NCI-H2196 (cell line): Measurements from ENCODE around the gene DNLZ.
"Not testable (repeated sequence)": the region's sequence is repeated elsewhere in the genome, so short reads cannot be mapped to it uniquely, and the experiment has no call there.

Source experiments
- DNase-seq: peaks from one replicate; lab custom pipeline; 2025; ENCODE audit not compliant: unreplicated experiment; lab: John Stamatoyannopoulos, UW

The DNLZ gene

DNA sequence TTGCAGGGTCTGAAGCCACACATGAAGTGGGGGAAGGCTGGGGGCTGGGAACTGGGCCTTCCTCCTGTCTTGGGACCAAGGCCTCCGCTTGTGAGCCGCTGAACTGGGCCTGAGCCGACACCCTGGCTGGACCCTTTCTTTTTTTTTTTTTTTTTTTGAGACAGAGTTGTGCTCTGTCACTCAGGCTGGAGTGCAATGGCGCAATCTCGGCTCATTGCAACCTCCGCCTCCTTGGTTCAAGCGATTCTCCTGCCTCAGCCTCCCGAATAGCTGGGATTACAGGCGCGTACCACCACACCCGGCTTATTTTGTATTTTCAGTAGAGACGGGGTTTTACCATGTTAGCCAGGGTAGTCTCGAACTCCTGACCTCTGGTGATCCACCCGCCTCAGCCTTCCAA is 44.3 kb downstream of the DNLZ start:
- DNase-seq: not testable (repeated sequence)

DNA sequence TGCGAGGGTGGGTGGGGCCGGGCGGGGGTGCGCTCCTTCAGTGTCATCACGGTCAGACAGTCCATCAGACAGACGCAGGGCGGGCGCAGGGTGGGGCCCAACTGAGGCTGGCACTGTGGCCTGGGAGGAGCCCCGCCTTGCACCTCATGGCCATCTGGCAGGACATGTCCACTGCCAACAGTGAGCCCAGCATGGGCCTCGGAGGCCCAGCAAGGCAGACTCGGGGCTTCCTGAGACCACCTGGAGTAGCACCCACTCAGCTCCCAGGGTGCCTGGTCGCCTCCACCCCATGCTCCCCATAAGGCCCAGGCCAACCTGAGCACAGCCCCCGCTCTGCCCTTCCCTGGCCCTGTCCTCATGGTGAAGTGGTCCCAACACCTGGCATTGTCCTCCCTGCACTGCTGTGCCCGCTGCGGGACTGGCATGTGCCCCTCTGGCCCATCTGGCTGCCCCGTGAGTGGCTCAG is 44.7 kb downstream of the DNLZ start:
- no peak for DNase-seq

DNA sequence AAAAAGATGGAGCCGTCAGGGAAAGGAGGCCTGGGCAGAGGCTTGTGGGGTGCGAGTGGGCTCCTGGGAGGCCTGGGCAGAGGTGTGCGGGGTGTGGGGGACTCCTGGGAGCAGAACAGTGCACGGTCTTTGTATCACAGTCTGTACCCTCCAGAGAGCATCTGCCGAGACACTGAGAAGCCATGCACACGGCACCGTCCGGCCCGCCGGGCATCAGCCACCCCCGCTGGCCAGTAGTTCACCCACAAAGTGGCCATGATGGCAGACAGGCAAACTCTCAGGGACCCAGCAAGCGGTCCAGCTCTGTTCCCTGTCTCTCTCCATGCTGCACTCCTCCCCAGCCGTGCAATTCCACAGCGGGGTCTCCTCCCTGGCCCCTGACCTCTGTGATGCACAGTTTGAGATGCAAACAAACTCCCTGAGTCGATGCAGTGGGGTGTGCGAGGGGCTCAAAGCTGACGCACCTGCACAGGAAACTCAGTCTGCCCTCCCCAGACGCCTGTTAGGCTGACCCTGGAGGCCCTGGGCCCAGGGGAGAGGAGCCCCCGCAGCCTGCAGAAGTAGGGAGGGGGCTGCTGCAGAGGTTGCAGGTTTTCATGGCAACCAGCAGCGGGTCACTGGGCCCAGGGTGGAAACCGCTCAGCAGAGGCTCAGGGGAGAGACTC is 45.3 kb downstream of the DNLZ start:
- DNase-seq: no peak

DNA sequence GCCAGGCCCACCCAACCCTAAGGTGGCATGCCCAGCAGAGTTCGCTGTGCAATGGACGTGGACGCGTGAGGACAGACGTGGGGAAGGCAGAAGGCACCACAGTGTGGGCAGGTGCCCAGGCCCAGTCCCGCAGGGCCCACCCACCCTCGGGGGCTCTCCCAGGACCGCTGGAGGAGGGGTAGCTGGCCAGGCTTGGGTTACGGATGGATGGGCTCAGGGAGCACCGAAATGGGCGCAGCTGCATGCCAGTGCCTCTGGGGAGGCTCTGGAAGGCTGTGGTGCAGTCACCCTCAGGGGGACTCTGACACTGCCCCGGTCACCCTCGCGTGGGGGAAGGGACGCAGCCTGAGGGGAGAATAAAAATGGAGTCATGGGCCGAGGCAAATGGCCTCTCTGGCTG is 45.8 kb downstream of the DNLZ start:
- DNase-seq: no peak

DNA sequence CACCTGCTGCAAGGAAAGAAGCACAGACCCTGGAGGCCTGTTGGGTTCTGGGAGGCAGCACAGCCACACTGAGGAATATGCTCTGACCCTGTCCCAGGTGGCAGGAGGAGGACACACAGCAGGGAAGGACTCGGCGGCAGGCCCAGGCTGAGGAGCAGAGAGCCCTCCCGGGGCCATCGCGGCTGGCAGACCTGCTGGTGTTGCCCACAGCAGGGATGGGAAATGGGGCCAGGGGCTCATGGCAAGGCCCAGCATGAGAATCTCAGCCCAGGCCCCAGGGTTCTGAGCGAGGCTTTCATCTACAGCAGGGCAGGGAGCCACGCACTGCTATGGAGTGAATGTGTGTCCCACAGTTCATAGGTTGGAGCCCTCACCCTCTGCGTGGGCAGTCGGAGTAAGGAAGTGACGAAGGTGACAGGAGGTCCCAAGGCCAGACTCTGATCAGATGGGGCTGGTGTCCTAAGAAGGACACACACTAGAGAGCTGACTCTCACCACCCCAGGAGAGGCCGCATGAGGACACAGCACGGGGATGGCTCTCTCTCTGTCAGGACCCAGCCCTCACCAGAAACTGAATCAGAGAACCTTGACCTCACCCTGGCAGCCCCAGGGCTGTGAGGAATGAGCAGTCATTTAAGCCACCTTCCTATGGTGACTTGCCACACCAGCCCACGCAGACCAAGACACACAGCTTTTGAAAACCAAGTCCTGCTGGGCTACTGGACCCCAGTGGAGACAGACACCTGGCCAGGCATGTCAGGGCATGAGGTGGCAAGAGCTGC is 46.5 kb downstream of the DNLZ start:
- DNase-seq: no peak

DNA sequence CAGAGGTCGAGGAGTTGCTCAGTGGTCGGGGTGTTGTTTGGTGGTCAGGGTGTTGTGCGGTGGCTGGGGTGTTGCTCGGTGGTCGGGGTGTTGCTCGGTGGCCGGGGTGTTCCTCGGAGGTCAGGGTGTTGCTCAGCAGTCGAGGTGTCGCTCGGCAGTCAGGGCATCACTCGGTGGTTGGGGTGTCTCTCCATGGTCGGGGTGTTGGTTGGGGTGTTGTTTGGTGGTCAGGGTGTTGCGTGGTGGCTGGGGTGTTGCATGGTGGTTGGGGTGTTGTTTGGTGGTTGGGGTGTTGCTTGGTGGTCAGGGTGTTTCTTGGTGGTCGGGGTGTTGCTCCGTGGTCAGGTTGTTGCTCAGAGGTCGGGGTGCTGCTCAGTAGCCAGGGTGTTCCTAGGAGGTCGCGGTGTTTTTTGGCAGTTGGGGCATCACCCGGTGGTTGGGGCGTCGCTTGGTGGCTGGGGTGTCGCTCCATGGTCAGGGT is 47.2 kb downstream of the DNLZ start:
- no peak for DNase-seq

DNA sequence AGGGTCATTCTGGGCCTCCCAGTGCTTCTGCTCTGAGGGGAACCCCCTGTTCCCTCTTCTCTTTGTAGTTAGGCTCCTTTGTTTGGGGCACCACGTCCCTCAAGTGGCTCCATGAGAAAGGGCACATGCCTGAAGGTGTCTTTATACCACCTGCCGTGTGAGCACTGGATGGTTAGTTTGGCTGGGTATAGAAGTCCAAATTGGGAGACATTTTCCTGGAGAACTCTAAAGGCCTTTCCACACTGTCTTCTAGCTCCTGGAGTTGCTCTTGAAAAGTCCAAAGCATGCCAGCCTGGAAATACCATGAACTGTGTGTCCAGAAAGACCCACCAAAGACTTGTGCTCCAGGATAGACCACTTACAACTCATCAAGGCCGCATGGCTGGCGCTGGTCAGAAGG is 48.6 kb downstream of the DNLZ start:
- DNase-seq: no peak

DNA sequence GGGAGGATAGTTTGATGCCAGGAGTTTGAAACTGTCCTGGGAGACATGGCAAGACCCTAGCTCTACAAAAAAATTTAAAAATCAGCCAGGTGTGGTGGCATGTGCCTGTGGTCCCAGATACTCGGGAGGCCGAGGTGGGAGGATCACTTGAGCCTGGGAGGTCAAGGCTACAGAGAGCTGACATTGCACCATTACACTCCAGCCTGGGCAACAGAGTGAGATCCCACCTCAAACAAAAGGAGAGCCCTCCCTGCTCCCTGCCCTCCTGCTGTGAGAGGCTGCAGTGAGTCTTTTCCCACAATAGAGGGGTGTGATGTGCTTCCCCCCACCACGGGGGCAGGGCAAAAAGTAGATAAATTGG is 49.5 kb downstream of the DNLZ start:
- no peak for DNase-seq

DNA sequence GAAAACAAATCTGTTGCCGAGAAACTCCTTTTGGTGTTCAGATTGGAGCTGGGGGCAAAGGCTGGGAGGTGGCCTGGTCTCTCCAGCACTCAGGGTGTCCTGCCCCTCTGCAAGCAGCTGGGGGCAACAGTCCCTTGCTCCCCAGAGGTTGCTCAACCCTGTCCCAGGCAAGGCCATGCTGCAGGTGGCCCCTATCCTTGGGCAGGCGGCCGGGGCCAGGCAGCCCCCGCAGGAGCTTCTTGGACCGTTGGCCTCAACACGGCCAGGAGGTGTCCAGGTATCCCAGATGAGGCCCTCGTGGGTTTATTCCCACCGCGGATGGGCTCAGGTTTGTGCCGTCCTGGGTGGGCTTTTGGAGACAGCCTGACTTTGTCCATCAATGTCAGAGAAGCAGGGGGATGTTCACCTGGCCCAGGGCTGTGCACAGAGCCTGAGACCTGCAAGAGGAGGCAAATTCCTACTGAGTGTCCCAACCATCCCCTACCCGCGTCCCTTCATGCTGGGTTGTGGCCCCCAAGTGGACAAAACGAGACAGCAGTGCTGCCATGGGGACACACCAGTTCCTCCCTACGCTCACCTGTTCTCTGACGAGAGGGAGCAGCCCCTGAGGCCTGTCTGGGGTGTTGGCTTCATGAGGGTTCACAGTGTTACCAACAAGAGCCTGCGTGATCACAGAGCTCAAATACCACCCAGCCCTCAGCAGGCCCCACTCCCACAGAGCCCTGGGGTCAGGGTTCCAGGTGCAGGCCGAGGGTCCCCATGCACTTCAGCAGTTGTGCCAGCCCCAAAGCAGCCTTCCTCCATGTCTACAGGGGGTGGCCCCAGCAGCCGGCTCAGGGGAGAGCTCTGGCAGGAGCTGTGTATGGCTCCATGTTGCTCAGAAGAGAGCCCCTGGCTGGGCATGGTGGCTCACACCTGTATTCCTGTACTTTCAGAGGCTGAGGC is 50.2 kb downstream of the DNLZ start:
- no peak for DNase-seq

DNA sequence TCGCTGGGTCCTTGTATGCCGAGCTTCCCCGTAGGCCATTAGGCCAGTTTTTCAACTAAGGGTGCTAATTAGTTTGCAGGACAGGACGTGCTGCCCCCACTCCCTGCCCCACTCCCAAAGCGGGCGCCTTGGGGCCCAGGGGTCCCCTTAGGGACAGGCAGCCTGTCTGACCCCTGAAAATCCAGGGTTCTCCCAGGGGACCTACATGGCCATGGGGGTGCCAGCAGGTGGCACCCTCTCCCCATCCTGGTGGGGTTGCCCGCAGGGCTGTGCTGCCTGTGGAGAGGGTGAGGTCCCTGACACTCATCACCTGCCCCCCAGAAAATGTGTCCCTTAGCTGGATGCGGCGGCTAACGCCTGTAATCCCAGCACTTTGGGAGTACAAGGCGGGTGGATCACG is 51.1 kb downstream of the DNLZ start:
- DNase-seq: peak; percentile 34

DNA sequence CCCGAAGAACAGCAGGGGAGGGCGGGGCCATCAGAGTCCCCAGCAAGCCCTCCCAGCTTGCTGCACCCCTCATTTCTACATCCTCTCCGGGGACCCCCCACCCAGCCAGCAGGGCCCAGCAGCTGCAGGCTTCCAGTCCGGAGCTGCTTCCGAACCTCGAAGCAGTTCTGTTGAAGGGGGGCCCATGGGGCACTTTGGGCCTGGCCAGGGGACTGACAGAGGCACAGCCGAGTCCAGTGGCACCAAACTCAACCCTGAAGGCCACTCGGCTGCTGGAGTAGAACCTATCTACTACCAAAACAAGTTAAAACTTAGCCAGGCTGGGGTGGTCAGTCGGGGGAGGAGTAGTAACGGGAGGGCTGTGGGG is 51.6 kb downstream of the DNLZ start:
- DNase-seq: no peak

DNA sequence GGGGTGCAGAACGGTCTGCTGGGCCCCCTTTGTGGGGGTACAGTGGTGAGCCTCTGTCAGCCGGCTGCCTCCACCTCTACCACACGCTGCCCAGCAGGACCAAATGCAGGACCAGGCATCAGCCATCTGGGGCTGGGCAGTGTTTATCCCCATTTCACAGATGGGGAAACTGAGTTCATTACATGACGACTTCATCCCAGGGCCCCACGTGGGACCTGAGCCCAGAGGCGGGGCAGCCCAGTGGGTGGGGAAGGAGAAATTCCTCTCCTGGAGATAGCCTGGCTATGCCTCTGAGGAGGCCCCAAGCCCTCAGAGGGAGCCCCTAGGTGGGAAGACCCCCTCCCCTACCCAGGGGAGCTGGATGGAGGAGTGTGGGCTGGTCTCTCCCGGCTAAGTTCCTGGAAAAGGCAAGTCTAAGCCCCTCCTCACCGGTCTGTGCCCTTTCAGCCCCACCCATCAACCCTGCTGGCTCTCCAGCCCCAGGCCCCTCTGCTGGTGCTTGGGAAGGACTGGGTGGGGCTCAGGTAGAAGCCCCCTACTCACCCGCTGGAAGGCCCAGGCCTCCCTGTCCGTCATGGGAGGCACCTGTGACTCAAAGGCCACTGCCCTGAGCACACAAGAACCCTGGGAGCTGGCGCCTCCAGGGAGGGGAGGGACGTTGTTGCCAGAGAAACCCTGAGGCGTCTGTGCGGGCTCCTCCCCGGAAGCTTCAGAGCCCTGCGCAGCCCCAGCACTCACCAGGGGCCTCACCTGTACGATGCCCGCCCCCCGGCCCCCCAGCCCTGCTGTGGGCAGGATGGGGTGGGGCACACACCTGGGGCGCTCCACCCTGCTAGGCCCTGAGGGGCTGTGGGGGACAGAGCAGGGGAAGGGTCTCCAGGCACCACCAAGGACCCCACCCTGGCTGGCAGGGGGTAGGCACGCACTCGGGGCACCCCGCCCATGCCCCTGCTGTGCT is 52.2 kb downstream of the DNLZ start:
- peak; percentile 64 for DNase-seq

DNA sequence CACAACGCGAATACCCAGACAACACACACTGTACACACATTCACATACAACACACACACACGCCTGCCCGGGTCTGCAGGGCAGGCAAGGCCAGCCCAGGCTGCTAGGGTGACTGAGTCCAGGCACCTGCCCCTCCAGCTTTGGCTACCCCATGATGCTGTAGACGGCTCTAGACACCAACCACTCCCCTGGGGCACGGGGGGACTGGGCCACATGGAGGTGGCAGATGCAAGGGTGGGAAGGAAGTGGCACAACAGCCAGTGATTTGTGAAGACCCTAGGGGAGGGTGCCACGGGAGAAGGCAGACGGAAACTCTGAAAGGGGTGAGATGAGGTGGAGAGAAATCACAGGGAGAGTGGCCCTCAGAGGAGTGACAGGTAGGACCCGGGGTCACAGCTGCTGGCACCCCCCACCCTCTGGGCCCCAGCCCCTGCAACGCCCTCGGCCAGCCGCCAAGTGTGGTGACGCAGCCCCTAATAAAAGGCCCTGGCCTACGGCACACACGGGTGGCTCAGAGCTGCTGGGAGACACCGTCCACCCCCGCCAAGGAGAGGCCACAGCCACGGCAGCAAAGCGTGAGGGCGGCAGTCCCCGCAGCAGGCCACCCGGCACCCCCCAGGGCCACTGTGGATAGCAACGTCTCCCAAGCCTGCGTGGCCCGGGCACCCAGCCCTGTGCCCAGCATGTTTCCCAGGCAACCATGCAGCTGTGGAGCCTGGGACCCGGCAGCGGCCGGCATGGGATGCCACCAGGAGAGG is 53.1 kb downstream of the DNLZ start:
- no peak for DNase-seq

DNA sequence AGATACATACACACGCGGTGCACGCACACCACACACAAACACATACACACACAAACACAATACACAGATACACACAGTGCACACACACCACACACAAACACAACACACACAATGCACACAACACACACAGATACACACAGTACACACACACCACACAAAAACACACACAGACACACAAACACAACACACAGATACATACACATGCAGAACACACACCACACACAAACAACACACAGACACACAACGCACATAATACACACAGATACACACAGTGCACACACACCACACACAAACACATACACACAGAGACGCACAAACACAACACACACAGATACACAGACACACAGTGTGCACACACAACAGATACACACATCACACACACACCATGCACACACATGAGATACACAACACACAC is 53.7 kb downstream of the DNLZ start:
- DNase-seq: no peak
